A673 (cell line): ENCODE measurements around the gene ANO2. TPM values are rescaled to one million over a fixed set of nuclear protein-coding genes. Genes with fewer than 3 reads are reported as not detected.

Experiments
- BruUV-seq: library from RNA; stranded (reverse); fragments of 400-500 nt; replicated peaks from 2 replicates; lab custom pipeline; 2021; lab: Mats Ljungman, UMichigan
- CTCF ChIA-PET: fragments of 300-600 bp; sonication (Branson Sonifier 250); formaldehyde crosslinking; loops from one replicate; lab custom pipeline; 2022; ENCODE audit warnings: antibody characterized with exemption; lab: Charles Lee
- POLR2A ChIA-PET: fragments of 300-600 bp; sonication (Branson Sonifier 250); formaldehyde crosslinking; loops from one replicate; lab custom pipeline; 2022; ENCODE audit warnings: antibody characterized with exemption; ENCODE audit not compliant: low non-redundant PET; lab: Charles Lee
- DNase-seq: peaks from one replicate; pipeline ENCODE4 v3.0.0-alpha.2; 2015; ENCODE audit warnings: low spot score
- H3K27ac ChIP-seq: fragments of 200-600 bp; sonication (generic); 2 replicates; pipeline ENCODE4 v1.5.1; 2016; ENCODE audit warnings: mixed run types, low read depth, mild to moderate bottlenecking, mixed read lengths, antibody characterized with exemption, low read length; ENCODE audit not compliant: poor library complexity, severe bottlenecking
- H3K27me3 ChIP-seq: fragments of 200-600 bp; sonication (generic); replicated peaks from 2 replicates; pipeline ENCODE4 v1.6.1; 2017; ENCODE audit warnings: mixed run types, low read depth, mild to moderate bottlenecking, mixed read lengths, antibody characterized with exemption, low read length; ENCODE audit not compliant: insufficient read depth, poor library complexity
- H3K36me3 ChIP-seq: fragments of 200-600 bp; sonication (generic); 2 replicates; pipeline ENCODE4 v1.6.1; 2016; ENCODE audit warnings: mixed run types, mild to moderate bottlenecking, mixed read lengths, antibody characterized with exemption, low read length; ENCODE audit not compliant: insufficient read depth, poor library complexity, severe bottlenecking
- H3K4me1 ChIP-seq: fragments of 200-600 bp; sonication (generic); 2 replicates; pipeline ENCODE4 v1.6.1; 2017; ENCODE audit warnings: mixed run types, mild to moderate bottlenecking, mixed read lengths, antibody characterized with exemption, low read length; ENCODE audit not compliant: insufficient read depth, poor library complexity, severe bottlenecking
- H3K4me3 ChIP-seq: fragments of 200-600 bp; sonication (generic); 2 replicates; pipeline ENCODE4 v1.5.1; 2016; ENCODE audit warnings: low read depth, mixed run types, mild to moderate bottlenecking, mixed read lengths, low read length; ENCODE audit not compliant: poor library complexity, severe bottlenecking
- H3K9me3 ChIP-seq: fragments of 200-600 bp; sonication (generic); 2 replicates; pipeline ENCODE4 v1.6.1; 2016; ENCODE audit warnings: mixed run types, low read depth, mild to moderate bottlenecking, mixed read lengths, antibody characterized with exemption, low read length; ENCODE audit not compliant: poor library complexity, severe bottlenecking
- EZH2 ChIP-seq: fragments of 200-600 bp; sonication (generic); IDR thresholded peaks from 2 replicates; pipeline ENCODE4 v1.6.1; 2017; ENCODE audit warnings: borderline replicate concordance, low read depth, mild to moderate bottlenecking, mixed read lengths, antibody characterized with exemption, low read length; ENCODE audit not compliant: poor library complexity, severe bottlenecking
- intact Hi-C: fragments of 100-400 bp; cut with micrococcal nuclease; formaldehyde crosslinking; loops from one replicate; pipeline ENCODE4 v1.10.0; 2022; ENCODE audit not compliant: unreplicated experiment
- total RNA-seq: library from RNA; stranded (reverse); gene quantifications from 2 replicates; pipeline ENCODE4 v1.2.3, GENCODE V29; 2021
- TF ChIP-seq, protein P1 (sequence below): fragments of 300-800, 200-600 bp; sonication (generic); conservative IDR thresholded peaks from 2 replicates; pipeline ENCODE4 v1.5.1; 2017; ENCODE audit warnings: low read depth, mild to moderate bottlenecking, antibody characterized with exemption, low read length, moderate library complexity, mixed read lengths

Gene ANO2
- total RNA-seq, 1 experiment from 2014 or later, result not detected

- peak; percentile 70 for DNase-seq
- TF ChIP-seq, protein P1, sequence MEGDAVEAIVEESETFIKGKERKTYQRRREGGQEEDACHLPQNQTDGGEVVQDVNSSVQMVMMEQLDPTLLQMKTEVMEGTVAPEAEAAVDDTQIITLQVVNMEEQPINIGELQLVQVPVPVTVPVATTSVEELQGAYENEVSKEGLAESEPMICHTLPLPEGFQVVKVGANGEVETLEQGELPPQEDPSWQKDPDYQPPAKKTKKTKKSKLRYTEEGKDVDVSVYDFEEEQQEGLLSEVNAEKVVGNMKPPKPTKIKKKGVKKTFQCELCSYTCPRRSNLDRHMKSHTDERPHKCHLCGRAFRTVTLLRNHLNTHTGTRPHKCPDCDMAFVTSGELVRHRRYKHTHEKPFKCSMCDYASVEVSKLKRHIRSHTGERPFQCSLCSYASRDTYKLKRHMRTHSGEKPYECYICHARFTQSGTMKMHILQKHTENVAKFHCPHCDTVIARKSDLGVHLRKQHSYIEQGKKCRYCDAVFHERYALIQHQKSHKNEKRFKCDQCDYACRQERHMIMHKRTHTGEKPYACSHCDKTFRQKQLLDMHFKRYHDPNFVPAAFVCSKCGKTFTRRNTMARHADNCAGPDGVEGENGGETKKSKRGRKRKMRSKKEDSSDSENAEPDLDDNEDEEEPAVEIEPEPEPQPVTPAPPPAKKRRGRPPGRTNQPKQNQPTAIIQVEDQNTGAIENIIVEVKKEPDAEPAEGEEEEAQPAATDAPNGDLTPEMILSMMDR, result peak; percentile 86
- no peak for TF ChIP-seq EZH2
- no peak overlapping the region for H3K4me3 ChIP-seq
- H3K27ac ChIP-seq, result no peak overlapping the region
- H3K4me1 ChIP-seq, result no peaks in the 10 kb centered on the region
- BruUV-seq, result no TSS peak
- H3K36me3 ChIP-seq, result no peaks in the 10 kb centered on the region
- ChIA-PET CTCF (interaction anchor here (0.7 to 1.3 kb wide), 7 partner anchors 10 to 294 kb away, joined by 3 to 4 read pairs (median 4); no protein-coding TSS in a partner anchor), POLR2A (no interaction called here)
- intact Hi-C loops, result loop anchor here (2.0 to 5.0 kb wide), 2 partner anchors 52 to 293 kb away; no protein-coding TSS in a partner anchor
- no peaks in the 10 kb centered on the region for H3K9me3 ChIP-seq
- no peaks in the 10 kb centered on the region for H3K27me3 ChIP-seq
Measured at GRCh38 chr12:5745251-5745888, 199.7 kb downstream of the ANO2 start.

- no peak overlapping the region for H3K4me3 ChIP-seq
- H3K27me3 ChIP-seq, result no peaks in the 10 kb centered on the region
- CTCF ChIA-PET, result no interaction called here
- DNase-seq, result no peak
- POLR2A ChIA-PET, result no interaction called here
- no TSS peak for BruUV-seq
- no peaks in the 10 kb centered on the region for H3K9me3 ChIP-seq
- no peaks in the 10 kb centered on the region for H3K4me1 ChIP-seq
- intact Hi-C loops, result no loop called here
- H3K36me3 ChIP-seq, result no peaks in the 10 kb centered on the region
- TF ChIP-seq, protein P1, result no peak
- no peak for TF ChIP-seq EZH2
- no peak overlapping the region for H3K27ac ChIP-seq
Measured at GRCh38 chr12:5742258-5742657, 202.8 kb downstream of the ANO2 start.

DNA sequence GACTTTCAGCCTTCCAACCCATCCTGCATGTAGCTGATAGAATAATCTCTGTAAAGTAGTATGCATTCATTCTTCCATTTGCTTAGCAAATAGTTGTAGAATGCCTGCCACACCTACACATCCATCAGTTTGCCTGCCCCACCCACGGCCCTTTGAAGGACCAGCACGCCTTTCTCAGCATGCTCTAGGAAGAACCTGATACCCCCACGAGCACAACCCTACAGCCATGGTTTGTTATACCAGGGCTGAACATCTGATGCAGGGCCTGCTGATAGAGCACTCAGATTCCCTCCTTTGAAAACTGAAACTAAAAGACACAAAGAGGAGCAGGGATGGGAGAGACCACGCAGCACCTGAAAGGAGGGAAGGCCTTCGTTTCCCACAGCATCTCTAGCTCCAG is 205.1 kb downstream of the ANO2 start:
- CTCF ChIA-PET, result no interaction called here
- intact Hi-C loops, result no loop called here

More for the DNA sequence above, 205.1 kb downstream of the ANO2 start:
- TF ChIP-seq EZH2, result no peak
- TF ChIP-seq, protein P1, result no peak
- no peak for DNase-seq
- POLR2A ChIA-PET, result no interaction called here
- Histone ChIP-seq H3K4me3 (no peak overlapping the region), H3K27me3 (no peaks in the 10 kb centered on the region), H3K4me1 (no peaks in the 10 kb centered on the region), H3K9me3 (no peaks in the 10 kb centered on the region), H3K36me3 (no peaks in the 10 kb centered on the region), H3K27ac (no peak overlapping the region)
- no TSS peak for BruUV-seq
